Activated CD4-positive, alpha-beta T cell treated with anti-CD3 and anti-CD28 coated beads, Interleukin-2, amount 50 U/mL, for 1 hour (primary cell): Measurements from ENCODE around the gene ERFE.

Experiments used
- DNase-seq: peaks from one replicate; pipeline ENCODE4 v3.0.0-alpha.2; 2020

Gene ERFE

DNA sequence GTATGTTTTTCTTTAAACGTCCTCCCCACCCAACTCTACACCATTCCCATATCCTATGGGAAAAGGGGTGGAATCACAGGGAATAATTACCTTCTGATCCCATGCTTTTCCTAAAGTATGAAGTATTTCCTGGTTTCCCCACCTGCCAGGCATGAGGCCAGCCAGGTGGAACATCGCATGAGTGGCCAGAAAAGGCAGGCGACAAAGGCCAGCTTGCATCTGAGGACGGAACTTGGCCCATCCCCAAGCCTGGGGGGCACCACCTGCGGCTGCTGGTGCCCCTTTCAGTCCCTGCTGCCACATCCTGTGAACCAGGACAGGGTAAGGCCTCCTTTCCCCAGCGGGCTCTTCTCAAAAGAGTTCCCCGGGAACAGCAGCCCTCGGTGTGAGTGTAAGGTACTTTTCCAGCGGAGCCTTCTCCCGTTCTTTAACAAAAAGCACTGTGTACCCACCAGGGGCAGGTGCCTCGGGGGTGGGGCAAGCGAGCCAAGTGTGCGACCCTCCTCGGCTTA is 1.2 kb upstream of the ERFE start:
- no peak for DNase-seq

GRCh38 chr2:238158018-238158508 is 707 bp upstream of the ERFE start:
- no peak for DNase-seq

- peak; percentile 13 for DNase-seq
Observed at GRCh38 chr2:238159071-238159539, 335 bp downstream of the ERFE start.

GRCh38 chr2:238159661-238160205 is 963 bp downstream of the ERFE start:
- DNase-seq, result no peak

DNA sequence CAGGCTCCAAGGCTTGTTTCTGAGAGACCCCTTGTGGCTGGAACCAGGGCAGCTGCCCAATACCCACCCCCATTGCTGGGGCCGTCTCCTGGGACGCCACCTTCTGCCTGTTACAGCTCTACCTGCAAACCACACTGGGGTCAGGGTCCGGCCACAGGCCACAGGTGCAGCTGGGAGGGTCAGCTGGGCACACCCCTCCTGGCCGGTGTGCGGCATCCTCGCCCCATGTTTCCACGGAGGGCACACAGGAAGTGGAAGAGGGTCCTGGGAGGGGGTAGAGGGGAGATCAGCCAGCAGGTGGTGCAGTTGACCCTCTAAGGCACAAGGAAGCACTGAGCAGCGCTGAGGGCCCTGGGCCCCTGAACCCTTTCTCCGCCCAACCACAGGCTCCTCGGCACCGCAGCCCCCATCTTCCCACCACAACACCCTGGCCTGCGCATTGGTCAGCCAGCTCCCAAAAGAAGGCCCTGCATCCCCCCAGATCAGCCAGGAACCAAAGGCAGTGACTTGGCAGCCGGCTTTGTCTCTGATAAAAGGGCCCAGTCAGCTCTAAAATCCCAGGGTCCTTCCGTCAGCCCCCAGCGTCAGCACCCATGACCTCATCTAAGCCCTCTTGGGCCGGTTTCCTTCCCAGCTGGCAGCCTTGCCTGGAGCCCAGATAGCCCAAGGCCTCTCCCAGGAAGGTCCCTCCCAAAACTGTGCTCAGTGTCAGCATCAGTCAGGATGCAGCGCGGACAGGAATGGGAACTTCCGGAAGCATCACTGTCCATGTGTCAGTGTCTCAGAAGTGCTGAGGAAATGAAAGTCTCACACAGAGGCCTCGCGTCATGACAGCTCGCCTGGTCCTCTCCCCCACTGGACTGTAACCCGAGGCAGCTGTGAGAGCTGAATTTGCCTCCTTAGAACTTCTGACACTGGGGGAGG is 1.7 kb downstream of the ERFE start:
- DNase-seq, result no peak

DNA sequence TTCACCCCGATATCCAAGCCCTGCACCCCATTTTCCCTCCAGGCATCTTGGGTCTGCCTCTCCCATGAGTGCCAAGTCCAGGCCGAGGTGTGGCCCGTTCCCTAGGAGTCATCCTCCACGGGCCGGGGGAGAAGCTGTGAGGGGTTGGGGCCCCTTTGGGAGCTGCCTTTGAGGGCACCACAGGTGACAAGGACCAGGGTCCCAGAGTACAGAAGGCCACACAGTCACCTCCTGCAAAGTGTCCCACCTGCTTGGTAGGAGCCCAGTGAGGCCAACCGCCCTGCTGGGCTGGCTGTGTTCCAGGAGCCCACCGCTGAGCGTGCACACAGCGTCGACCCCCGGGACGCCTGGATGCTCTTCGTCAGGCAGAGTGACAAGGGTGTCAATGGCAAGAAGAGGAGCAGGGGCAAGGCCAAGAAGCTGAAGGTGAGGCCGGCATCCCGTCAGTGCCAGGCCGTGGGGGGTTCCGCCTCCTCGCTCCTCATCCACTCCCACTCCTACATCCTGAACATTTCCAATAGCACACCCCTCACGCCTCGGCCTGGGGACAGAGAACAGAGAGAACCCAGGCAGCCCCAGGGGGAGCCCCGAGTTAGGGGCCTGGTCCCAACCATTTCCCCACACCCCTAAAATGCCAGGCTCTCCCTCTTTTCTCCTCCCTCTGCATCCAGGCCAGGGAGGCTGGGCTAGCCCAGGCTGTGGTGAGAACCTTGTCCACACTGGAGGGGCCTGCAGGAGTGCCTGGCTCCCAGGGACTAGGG is 2.7 kb downstream of the ERFE start:
- no peak for DNase-seq

DNA sequence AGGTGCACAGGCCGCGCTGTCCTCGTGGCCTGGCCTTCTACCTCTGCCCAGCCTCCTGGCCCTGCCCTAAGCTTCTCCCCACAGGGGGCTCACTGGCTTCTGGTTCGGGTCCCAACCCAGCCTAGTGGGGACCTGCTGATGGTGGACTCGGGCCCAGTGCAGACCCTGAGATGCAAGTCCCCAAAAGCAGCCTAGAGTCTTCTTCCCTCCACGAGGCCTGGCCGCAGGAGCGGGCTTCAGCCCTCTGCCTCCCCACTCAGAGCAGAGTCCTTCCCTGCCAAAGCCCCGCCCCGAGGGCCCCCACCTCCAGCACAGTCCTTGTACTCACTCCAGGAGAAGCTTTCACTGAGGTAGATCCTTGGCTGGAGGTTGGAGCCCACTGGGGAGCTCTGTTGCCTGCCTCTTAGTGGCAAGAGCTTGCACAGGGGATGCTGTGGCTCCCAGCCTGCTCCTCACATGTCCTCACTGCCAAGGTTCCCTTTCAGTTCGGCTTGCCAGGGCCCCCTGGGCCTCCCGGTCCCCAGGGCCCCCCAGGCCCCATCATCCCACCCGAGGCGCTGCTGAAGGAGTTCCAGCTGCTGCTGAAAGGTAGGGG is 3.6 kb downstream of the ERFE start:
- DNase-seq, result no peak

DNA sequence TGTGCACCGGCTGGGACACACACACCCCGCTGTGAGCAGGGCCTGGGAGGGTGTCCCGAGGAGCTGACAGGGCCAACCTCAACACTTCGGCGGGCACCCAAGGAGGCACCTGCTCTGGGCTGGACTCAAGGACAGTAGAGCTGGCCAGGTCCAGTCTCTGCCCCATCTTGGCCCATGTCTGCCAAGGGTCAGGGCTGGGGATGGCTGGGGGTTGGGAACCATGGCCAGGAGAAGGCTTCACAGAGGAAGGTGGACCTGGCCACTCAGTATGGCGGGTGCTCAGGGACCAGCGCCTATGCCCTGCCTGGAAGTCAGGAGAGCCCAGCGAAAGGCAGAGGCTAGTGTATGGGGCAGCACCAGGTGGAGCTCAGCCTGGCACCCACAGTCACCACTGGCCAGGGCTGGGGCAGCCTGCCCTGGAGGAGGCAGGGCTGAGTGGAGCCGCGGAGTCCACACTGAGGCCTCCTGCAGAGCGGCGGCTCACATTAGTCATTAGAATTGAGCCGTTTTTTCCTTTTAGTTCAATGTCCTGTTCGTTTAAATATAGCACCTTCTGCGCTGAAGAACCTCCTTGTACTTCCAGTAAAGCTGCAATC is 4.2 kb downstream of the ERFE start:
- DNase-seq, result no peak

- no peak for DNase-seq
Observed at GRCh38 chr2:238163481-238164198, 4.9 kb downstream of the ERFE start.

DNA sequence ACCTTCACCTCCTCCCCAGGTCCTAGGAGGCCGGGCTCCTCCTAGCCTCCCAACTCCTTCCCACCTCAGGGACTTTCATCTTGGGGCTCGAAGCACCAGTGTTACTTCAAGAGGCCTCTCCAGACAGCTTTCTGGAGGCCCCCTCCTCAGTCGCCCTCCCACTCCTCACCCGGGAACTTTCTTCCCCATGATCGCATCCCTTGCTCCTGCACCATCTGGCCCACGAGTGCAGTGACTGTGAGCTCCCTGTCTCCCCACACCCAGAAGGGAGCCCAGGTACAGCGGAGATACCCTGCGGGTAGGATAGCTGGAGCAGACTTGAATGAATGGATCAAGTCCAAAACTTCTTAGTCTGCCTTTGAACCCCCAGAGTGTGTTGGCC is 6.1 kb downstream of the ERFE start:
- DNase-seq, result no peak

DNA sequence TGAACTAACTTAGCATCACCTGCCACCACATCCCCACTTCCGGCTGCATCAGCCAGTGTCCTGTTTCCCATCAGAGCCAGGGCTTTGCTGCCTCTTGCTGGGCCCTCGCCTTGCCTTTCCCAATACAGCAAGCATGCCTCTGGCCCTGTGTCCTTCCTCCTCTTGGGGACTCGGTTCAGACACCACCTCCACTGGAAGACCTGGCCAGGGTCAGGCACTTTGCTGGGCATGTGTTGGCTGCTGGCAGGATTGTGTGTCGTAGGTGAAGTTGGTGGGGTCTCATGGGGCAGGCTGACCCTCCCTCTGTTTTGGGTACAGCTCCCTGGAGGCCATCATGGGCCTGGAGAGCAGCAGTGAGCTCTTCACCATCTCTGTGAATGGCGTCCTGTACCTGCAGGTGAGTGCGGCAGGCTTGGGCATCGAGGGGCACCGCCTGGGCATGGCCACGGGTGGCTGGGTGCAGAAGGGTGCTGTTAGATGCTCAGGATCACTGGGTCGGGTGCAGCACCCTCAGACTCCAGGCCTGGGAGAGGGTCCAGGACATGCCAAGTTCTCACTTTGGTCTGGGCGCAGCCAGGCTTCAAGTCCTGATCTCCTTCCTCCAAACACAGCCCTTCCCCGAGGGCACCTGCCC is 6.6 kb downstream of the ERFE start:
- no peak for DNase-seq

- no peak for DNase-seq
Observed at GRCh38 chr2:238166391-238167343, 7.9 kb downstream of the ERFE start.

DNA sequence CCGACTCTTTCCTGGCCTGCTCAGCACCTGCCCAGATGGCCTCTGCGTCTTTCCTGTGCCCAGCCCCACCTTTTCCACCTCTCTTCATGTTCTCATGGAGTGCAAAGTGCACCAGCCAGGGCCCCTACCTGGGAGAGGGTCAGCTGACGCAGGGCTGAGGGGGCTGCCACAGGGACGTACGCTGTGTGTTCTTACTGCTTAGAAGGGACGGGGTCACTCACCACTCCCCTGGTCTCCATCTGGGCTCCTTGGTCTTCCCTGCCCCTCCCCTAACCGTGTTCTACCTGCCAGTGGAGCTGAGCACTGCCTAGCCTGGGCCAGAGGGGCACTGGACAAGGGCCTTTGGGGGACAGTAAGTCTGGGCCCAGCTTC is 8.6 kb downstream of the ERFE start:
- no peak for DNase-seq

DNA sequence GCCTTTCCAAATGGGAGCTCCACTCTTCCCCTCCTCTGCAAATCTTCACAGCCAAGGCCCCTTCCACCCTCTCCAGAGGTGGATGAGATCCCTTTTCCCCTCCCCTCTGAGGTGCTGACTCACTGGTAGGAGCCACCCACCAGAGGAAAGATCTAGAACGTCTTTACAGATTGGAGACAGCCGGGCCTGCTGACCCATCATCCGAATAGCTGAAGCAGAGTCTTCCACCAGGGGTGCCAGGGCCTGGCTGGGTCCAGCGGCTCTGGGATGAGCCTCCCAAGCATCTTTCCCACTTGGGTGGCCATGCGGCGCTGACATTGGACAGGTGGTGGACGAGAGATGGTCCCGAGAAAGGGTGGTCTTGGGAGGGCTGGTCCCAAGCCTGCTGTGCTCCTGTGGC is 9.0 kb downstream of the ERFE start:
- DNase-seq, result no peak

DNA sequence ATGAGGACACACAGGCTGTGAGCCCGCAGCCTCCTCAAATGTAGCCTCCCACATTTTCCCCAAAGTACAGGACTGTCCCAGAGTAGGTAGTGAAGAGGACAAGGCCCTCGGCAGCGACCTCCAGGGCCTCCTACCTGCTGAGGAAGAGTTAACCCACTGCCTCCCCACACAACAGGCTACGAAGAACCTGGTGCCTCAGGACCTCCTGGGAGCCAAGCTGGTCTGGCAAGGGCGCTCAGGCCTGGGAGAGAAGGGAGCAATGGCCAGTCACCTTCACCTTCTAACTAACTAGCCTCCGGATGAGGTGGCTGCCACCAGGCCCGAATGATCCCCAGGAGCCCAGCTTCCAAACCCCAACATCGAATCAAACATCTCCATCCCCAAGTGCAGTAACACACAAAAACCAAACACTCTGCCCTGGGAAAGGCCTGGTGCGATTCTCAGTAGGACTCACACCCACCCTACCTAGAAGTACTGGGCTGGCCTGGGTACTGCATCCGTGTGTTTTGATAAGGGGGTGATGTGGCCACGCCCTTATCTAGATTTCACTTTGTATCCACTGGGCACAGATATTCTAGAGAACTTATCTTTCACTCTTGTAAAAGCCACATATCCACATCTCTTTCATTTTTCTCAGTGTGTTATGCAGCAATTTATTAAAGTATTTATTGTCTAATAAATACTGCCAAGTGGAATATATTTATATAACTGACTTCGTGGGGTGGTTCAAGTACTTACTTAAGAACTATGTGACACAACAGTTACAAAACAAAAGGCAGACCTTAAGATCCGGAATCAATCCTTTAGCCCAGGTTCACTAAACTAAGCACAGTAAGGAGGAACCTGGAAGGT is 9.7 kb downstream of the ERFE start:
- DNase-seq, result no peak

GRCh38 chr2:238169048-238169707 is 10.4 kb downstream of the ERFE start:
- no peak for DNase-seq

DNA sequence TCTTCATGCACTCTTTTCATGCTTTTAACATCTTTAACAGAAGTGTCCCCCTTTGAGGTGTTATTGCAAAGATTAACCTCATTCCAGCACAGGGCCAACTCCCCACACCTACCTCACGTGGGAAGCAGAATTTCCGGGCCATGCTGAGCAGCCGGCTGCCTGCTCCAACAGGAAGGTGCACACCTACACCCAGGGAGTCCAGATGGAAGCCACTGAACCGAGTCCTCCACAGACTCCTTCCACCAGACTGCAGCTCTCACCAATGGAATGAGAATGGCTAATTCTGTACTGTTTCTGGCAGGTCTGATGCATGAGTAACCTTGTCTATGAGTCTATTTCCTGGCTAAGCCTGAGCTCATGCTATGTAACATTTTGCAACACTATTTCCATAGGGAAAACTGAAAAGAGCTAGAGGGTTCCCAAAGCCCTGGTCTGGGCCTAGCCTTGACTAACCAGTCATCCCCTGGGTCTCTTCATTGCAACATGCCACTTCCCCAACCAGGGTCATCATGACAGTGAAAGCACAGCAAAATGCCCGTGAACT is 11.0 kb downstream of the ERFE start:
- no peak for DNase-seq

DNA sequence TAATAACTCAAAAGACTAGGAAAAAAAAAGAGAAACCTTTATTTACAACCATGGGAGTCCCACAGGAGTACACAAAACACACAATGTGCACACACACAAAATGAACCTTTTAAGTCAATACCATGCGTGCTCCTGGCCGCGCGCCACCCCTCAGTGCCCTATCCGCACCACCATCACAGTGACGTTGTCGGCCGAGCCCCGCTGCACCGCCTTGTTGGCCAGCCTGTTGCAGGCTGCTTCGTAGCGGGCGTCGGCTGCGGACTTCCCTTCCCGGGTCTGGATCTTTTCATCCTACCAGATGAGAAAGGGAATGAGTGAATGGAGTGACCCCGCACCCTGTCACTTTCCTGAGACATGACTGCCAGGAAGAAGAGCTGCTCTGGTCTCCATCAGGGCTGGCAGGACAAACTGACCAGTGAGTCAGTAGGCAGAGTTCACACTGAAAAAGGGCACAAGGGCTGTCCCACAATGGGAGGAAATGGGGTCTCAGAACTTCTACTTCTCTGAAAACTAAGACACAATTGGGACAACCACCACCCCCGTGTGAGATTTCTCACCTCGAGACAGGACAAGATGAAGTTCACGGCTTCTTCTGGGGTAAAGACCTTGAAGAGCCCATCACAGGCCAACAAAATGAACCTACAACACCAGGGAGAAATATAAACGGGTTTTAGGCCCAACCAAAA is 11.8 kb downstream of the ERFE start:
- DNase-seq, result no peak
